Tibial nerve (tissue), 4 donors: Measurements from ENCODE around the gene NCEH1. TPM values are rescaled to one million over a fixed set of nuclear protein-coding genes. Genes with fewer than 3 reads are reported as not detected.
A peak's percentile ranks its signal among the peaks of the same experiment; 100 is the strongest.

Experiments
- DNase-seq, 2 donors: peaks; one replicate each; pipeline ENCODE4 v3.0.0-alpha.2; 2019; ENCODE audit warnings: low spot score in 2 of 2
- H3K27ac ChIP-seq, 4 donors: fragments of 200-600 bp; sonication (generic) in 3 of 4; one replicate each; pipeline ENCODE4 v1.5.1; 2017 to 2019; ENCODE audit warnings: mild to moderate bottlenecking in 1 of 4
- H3K27me3 ChIP-seq, 2 donors: fragments of 200-600 bp; sonication (generic) in 1 of 2; one replicate each; pipeline versions ENCODE4 v1.5.1 to v1.6.0; 2017 to 2019
- H3K36me3 ChIP-seq, 3 donors: fragments of 200-600 bp; sonication (generic); one replicate each; pipeline ENCODE4 v1.5.1; 2018 to 2019
- H3K4me1 ChIP-seq, 4 donors: fragments of 200-600 bp; sonication (generic) in 3 of 4; one replicate each; pipeline ENCODE4 v1.5.1; 2017 to 2019
- H3K4me3 ChIP-seq, 4 donors: fragments of 200-600 bp; sonication (generic) in 3 of 4; one replicate each; pipeline ENCODE4 v1.5.1; 2017 to 2019; ENCODE audit warnings: mild to moderate bottlenecking in 1 of 4, moderate library complexity in 1 of 4
- H3K9me3 ChIP-seq, 4 donors: fragments of 200-600 bp; sonication (generic) in 3 of 4; one replicate each; pipeline ENCODE4 v1.5.1; 2017 to 2019
- EP300 ChIP-seq, 2 donors: sonication (generic); formaldehyde crosslinking; IDR thresholded peaks; one replicate each; pipeline ENCODE4 v1.6.1; 2017; ENCODE audit warnings: antibody characterized with exemption in 2 of 2, mild to moderate bottlenecking in 1 of 2
- POLR2A ChIP-seq, 2 donors: fragments of 450-650 bp; IDR thresholded peaks; one replicate each; pipeline ENCODE4 v1.6.1; 2017; ENCODE audit warnings: antibody characterized with exemption in 2 of 2, mild to moderate bottlenecking in 2 of 2, moderate library complexity in 2 of 2
- WGBS, 2 donors: methylation state at CpG; one replicate each; pipeline ENCODE4 v1.1.5; 2018; 5-methylcytosine and 5-hydroxymethylcytosine counted together
- total RNA-seq, 4 donors: library from RNA; depleted of rRNA; stranded (reverse); fragments of >200 nt; gene quantifications; one replicate each; pipeline ENCODE4 v1.1.0, GENCODE V29; 2016
- TF ChIP-seq, protein P1 (sequence below), 5 experiments: fragments of 200-600 bp in 3 of 5; fragments of 450-650 bp in 2 of 5; sonication (generic) in 3 of 5; IDR thresholded peaks; one replicate each; pipeline ENCODE4 v1.5.1; 2016 to 2019; ENCODE audit warnings: antibody characterized with exemption in 5 of 5, mild to moderate bottlenecking in 3 of 5, moderate library complexity in 2 of 5

NCEH1 gene
- total RNA-seq, 4 donors from 2014 or later: 4.3 to 13.5 (median 5.5) TPM

DNA sequence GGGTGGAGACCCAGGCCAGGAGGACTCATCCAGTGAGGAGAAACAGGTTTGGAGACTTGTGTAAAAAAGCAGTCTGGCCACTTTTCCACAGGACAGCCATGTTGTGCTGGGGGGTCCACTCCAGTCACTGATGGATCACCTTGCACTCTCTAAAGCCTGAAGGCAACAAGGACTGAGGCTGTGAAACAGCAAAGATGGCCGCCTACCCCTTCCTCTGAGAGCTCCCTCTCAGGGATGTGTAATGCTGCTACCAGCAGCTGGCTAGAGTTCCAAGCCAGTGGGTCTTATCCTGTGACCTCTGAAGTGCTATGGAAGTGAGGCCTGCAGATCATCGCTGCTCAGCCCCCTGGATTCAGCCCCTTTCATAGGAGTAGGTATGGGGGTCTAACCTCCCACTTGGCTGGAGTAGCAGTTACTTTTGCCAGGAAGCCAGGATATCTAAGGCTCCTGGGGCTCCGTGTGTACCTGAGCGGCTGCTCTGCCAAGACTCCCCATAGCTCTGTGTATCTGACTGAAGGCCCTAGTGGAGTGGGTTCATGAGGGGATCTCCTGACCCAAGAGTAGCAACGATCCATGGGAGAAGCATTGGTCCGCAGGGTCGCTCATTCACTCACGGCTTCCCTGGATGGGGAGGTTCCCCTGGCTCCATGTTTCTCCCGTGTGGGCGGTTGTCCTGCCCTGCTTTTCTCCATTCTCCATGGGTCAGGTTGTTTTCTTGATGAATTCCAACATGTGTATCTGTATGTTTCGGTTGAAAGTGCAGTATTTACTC is 117.8 kb downstream of the NCEH1 start:
- Histone ChIP-seq H3K4me3 (no peak overlapping the region), H3K27me3 (no peaks in the 10 kb centered on the region), H3K27ac (no peak overlapping the region), H3K9me3 (no peaks in the 10 kb centered on the region), H3K36me3 (no peaks in the 10 kb centered on the region), H3K4me1 (peaks cover 0 to 20% (median 18%) of the 10 kb centered on the region in 4 donors)
- WGBS, 2 donors: 94 to 95% methylated on average over 9 to 11 of the region's 11 CpGs
- DNase-seq: no peak
- TF ChIP-seq POLR2A (IDR thresholded peaks at IDR 0.05) (no peak), EP300 (IDR thresholded peaks at IDR 0.05) (no peak)
- TF ChIP-seq, protein P1, sequence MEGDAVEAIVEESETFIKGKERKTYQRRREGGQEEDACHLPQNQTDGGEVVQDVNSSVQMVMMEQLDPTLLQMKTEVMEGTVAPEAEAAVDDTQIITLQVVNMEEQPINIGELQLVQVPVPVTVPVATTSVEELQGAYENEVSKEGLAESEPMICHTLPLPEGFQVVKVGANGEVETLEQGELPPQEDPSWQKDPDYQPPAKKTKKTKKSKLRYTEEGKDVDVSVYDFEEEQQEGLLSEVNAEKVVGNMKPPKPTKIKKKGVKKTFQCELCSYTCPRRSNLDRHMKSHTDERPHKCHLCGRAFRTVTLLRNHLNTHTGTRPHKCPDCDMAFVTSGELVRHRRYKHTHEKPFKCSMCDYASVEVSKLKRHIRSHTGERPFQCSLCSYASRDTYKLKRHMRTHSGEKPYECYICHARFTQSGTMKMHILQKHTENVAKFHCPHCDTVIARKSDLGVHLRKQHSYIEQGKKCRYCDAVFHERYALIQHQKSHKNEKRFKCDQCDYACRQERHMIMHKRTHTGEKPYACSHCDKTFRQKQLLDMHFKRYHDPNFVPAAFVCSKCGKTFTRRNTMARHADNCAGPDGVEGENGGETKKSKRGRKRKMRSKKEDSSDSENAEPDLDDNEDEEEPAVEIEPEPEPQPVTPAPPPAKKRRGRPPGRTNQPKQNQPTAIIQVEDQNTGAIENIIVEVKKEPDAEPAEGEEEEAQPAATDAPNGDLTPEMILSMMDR (IDR thresholded peaks at IDR 0.05): no peak

DNA sequence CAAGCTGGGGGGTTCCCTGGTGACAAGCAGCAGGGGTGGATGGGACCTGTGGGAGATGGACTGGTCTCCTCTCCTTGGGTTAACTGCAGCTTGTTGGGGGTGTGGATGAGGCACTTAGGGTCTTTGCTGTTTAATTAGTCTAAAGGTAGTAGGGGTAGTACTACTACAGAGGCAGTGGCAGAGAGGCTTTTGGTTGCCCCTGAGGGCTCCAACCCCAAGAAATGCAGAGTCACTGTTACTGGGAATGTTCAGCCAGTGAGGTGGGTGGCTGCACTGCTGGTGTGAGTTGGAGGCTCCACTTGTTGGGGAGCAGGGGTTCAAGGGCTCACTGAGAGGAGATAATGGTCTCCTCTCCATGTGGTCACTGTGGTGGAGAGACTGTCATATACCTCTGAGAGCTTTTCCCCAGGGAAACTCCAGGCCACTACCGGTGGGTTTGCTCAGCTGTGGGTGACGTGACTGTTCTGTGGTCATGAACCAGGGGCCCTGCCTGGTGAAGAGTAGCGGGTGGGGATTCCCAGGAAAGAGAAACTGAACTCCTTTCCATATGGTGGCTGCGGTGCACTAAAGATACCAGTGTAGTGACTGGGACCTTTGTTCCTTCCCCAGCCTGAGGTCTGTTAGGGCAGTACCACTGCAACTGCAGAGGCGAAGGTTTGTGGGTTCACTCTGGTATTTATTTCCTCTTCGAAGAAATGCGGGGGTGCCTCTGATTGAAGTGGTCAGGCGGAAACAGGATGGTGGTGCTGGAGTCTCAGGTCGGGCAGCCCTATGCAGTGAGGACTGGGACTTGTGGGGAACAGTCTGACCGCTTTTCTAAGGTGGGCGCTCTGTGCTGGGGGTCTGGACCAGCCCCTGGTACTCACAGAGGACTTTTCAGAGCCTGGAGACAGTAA is 118.7 kb downstream of the NCEH1 start:
- Histone ChIP-seq H3K36me3 (no peaks in the 10 kb centered on the region), H3K27me3 (no peaks in the 10 kb centered on the region), H3K4me1 (peaks cover 0 to 21% (median 18%) of the 10 kb centered on the region in 4 donors), H3K4me3 (no peak overlapping the region), H3K9me3 (no peaks in the 10 kb centered on the region), H3K27ac (no peak overlapping the region)
- WGBS, 2 donors: 86 to 92% methylated on average over 11 of the region's 11 CpGs
- TF ChIP-seq POLR2A (IDR thresholded peaks at IDR 0.05): no peak
- TF ChIP-seq, protein P1 (IDR thresholded peaks at IDR 0.05): no peak
- no peak for TF ChIP-seq EP300 (IDR thresholded peaks at IDR 0.05)
- no peak for DNase-seq

DNA sequence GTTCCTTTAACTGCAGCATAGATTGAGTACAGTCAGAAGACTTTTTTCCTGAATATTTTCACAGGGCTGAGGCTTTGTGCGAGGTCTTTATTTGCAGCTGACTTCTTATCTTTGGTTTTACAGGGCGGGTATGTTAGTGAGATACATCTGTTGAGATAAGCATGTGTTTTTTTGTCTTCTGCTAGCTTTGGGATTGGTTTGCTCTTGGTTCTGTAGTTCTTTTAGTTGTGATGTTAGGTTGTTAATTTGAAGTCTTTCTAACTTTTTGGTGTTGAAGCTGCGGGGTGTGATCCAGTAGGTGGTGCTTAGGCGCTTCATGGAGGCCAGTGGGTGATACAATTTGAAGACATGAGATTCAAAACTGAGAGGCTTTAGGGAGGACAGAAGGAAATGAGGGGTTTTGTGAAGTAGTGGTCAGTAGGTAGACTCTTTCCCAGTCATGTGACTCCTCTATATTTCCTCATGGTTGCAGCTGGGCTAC is 119.7 kb downstream of the NCEH1 start:
- H3K36me3 ChIP-seq: no peaks in the 10 kb centered on the region
- TF ChIP-seq, protein P1 (IDR thresholded peaks at IDR 0.05): no peak
- TF ChIP-seq POLR2A (IDR thresholded peaks at IDR 0.05) (no peak), EP300 (IDR thresholded peaks at IDR 0.05) (no peak)
- H3K27ac ChIP-seq: no peak overlapping the region
- H3K4me1 ChIP-seq: peaks cover 0 to 30% (median 20%) of the 10 kb centered on the region in 4 donors
- no peak for DNase-seq
- H3K9me3 ChIP-seq: no peaks in the 10 kb centered on the region
- H3K4me3 ChIP-seq: no peak overlapping the region
- H3K27me3 ChIP-seq: no peaks in the 10 kb centered on the region
- WGBS, 2 donors: 83 to 91% methylated on average over 4 of the region's 4 CpGs

DNA sequence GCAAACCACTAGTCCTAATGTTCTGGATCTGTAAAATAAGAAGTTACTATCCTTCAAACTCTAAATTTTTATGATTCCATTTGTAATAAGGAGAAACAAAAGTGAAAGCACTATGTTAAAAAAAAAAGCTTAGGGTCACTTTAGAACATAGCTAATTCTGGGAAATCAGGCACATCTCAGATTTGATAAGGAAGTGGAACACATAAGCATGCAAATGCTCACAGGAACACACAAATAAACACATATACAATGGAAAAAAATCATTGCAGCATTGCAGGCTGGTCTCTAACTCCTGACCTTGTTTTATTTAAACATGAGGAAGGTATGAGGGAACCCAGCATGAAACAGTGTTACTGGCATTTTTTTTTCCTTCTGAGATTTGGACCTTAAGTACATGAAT is 124.4 kb downstream of the NCEH1 start:
- TF ChIP-seq, protein P1 (IDR thresholded peaks at IDR 0.05): no peak
- peak in 1 of 2 donors; percentile 20 for TF ChIP-seq EP300 (IDR thresholded peaks at IDR 0.05)
- Histone ChIP-seq H3K27me3 (no peaks in the 10 kb centered on the region), H3K27ac (peak overlapping the region in 3 of 4 donors; percentile 38 to 72 (median 45)), H3K4me3 (no peak overlapping the region), H3K9me3 (no peaks in the 10 kb centered on the region), H3K36me3 (no peaks in the 10 kb centered on the region), H3K4me1 (peaks cover 0 to 21% (median 5%) of the 10 kb centered on the region in 4 donors)
- no peak for DNase-seq
